ENCODE results near the gene DDX49.
"Not testable (repeated sequence)": the region's sequence is repeated elsewhere in the genome, so short reads cannot be mapped to it uniquely, and the experiment has no call there.

The DDX49 gene

DNA sequence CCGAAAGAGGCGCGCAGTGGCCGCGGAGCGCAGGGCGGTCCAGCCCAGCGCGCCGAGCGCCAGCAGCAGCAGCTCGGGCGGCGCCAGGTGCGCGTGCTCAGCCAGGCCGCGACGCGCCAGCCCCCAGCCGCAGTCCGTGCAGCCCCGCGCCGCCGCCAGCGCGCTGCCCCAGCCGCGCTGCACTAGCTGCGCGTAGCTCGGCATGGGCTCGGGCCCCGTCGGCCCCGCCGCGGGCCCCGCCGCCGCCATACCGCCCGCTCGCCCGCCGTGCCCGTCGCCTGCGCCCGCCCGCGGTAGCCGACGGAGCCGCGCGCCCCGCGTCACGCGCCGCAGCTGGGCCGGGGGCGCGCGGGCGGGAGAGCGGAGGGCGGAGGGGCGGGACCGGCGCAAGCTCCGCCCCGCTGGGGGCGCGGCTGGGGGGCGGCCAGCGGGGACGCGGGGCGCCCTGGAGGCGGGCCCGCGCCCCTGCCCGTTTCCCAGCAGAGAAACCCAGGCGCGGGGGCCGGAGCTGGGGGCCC, 23.6 kb upstream of the DDX49 start, which contains the start of gene CERS1:
Gene CERS1 (minus strand): TSS at position 335 of the 518 bp plus-strand sequence. CDS start 86 bp downstream, at position 249.
- DNase-seq (ENCODE audit: low read depth), result no peak

DNA sequence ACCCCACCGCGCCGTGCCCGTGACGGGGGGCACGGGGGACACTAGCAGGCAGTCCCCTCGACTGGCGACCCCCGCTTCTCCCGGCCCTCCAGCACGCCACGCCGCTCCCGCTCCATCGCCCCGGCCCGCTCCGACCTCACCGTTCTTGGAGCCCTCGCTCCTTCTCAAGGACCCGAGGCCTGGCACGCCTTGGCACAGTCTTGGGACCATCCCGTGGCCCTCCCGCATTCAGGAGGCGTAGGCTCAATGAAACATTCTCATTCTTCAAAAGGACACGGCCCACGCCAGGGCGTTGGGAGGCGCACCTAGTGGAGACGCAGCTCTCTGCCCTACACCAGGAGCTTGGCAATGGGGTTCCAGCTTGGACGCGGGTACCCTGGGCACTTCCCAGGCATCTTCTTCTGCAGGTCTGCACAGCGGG, 23.1 kb upstream of the DDX49 start:
- DNase-seq (ENCODE audit: low read depth), result no peak

DNA sequence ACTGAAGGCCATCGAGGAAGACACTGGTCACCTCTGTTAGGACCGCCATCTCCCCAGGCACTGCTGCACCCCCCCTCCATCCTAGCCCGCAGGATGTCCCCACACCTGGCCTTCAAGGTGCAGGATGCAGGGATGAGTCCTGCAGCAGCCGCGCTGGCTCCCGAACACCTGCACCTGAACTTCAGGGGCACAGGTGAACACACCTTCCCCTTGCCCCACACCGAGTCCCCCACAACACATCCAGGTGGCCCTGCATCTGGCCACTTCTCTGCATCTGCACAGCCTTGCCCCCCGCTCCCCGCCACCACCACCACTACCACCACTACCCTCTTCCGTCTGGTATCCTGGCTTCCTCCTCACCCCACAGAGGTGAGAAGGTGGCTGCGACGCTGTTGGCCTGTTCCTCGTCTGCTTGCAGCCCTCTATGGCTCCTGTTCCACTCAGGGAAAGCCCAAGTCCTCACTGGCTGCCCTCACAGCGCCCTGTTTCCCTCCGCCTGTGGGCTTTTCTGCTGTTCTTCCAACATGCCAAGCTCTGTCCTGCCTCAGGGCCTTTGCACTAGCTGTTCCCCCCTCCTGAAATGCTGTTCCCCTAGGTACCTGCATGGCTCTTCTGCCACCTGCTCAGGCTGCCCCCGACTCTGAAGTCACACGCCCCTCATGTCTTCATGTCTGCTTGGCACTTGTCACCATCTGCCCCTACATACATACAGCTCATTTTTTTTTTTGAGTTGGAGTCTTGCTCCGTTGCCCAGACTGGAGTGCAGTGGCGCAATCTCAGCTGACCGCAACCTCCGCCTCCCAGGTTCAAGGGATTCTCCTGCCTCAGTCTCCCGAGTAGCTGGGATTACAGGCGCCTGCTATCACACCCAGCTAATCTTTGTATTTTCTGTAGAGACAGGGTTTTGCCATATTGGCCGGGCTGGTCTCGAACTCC, 22.2 kb upstream of the DDX49 start:
- DNase-seq (ENCODE audit: low read depth), result no peak

DNA sequence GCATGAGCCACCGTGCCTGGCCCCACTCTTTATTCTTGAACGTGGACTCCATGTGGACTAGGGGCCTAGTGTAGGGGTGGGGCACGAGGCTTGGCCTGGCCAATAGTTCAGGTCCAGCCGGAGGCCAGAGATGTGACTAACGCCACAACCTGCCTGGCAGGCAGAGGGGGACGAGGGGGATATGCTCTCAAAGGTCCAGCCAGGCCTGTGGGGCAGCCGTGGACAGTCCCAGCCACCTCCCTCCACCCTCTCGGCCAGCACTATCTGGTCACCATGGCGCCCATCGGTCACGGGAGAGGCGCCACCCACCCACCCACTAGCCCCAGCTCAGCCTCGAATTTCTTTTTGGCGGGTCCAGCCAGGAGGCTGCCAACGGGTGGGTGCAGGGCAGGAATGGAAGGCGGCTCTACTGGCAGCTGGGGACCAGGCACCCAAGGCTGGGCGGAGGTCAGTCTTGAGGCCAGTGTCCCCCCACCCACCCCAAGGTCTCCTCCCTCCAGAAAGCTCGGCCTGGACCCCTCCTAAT, 21.4 kb upstream of the DDX49 start:
- no peak for DNase-seq (ENCODE audit: low read depth)

DNA sequence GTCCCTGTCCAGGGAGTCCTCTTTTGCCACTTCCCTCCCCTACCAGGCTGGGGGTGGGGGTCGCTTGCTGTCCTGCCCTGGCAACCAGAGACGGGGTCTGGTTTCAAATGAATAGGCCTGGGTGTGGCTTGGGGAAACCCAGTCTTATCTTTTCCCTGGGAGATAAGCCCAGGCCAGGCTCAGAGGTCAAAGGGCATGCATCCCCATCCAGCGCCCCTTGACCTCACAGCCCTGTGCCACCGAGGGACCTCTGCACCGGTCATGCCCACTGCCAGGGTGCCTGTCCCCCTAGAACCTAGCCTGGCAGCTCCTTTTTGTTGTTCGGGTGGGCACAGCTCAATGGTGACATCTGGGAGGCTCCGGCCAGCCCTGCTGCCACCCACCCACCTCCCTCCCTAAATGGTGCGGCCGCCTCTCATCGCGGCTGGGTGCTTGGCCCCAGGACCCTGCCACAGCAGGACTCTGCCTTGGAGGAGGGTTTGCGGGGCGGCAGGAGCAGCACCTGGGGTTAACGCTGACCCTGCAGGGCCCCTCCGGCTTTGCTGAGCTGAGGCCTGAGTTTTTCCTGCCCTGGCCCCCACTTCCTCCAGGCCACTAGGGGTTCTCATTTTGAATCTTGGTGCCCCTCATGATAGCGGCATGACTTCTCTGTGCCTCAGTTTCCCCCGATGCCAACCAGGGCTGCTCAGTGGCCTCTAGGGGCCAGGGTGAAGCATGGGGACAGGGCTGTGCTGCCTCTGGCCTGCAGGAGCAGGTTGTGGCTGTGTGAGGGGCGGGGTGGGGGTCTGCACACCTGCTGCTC, 20.7 kb upstream of the DDX49 start:
- DNase-seq (ENCODE audit: low read depth), result no peak

DNA sequence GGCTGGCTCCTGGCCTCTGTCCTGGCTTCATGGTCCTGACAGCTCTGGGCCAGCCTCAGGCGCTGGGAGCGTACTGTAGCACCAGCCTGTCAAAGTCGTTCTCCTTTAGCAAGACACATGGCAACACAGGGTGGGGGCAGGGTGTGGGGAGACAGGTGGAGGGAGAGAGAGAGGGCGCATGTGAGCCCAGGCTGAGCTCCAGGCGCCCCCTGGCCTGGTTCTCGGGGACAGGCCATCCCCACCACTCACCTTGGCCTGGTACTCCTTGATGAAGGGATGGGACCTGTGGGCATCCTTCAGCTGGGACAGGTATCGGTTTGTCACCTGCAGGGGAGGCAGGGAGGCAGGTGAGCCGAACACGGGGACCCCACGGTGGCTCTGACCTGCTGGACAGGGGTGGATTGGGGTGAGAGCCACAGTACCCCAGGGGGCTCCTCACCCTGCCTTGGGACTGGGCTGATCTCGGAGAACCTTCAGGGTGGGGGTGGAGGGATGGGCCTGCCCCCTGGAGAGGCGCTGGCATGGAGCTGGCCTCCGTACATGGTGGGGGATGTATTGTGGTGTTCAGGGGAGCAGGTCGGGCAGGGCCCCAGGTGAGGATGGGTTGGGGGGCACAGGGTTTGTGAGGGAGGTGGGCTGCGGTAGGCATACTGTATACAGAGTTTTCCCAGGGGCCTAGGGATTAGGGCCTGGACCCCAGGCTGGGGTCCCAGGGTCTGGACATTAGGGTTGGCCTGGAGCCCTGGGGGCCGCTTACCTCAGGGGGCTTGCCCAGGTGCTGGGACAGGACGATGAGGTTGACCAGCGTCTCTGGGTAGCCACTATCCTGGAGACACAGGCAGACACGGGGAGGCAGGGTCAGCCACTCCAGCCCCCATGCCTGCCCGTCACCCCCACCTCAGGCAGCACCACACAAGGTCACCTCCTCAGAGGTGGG, 19.6 kb upstream of the DDX49 start:
- DNase-seq (ENCODE audit: low read depth), result no peak

DNA sequence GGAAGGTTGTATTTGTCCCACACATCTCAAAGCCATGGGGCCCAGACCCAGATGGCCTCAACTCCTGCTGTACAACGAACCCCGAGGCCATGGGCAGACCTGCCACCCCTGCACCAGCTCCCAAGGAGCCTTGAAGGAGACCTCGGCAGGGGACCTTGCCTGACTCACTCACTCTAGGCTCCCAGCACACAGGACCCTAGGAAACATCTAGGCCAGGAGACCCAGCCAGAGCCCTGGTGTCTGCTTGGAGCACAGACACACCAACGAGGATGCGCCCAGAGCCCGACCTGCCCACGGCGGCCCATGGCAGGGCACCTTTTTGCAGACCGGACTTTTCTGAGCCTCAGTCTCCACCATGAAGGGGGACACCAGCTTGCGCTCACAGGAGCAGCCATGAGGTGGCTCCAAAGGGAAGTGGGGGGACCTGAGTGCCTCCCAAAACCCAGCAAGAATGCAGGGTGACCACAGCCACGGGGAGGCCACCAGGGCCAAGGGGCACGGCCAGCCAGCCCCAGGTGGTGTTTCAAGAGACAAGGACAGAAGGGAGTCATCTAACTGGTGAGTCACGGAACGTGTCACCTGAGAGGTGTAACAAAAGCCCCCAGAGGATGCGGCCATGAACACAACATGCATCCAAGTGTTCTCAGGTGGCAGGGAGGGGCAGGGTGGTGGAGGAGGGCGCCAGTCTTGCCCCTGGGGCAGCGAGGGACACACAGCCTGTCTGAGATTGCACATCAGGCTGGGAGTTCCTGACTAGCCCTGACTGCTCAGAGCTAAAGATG, 18.6 kb upstream of the DDX49 start:
- no peak for DNase-seq (ENCODE audit: low read depth)

DNA sequence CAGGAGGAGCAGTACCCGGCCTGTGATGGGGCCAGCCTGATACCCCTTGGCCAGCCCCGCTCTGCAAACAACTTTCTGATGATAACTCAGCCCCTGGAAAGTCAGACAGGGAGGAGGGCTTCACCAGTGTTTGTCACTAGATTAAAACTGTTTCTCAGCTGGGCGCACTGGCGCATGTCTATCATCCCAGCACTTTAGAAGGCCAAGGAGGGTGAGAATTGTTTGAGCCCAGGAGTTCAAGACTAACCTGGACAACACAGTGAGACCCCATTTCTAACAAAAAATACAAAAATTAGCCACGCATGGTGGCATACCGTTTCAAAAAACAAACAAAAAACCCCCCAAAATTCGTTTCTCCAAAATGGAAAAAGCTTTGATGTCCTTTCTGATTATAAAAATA, 18.0 kb upstream of the DDX49 start:
- no peak for DNase-seq (ENCODE audit: low read depth)

DNA sequence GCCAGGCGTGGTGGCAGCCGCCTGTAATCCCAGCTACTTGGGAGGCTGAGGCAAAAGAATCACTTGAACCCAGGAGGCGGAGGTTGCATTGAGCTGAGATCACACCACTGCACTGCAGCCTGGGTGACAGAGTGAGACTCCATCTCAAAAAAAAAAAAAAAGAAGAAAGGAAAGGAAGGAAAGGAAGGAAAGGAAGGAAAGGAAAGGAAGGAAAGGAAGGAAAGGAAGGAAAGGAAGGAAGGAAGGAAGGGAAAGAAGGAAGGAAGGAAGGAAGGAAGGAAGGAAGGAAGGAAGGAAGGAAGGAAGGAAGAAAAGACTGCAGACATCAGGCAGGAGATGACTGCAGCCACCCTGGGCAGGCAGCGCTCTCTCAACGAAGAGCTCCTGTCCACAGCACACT, 17.0 kb upstream of the DDX49 start:
- DNase-seq (ENCODE audit: low read depth), result not testable (repeated sequence)

DNA sequence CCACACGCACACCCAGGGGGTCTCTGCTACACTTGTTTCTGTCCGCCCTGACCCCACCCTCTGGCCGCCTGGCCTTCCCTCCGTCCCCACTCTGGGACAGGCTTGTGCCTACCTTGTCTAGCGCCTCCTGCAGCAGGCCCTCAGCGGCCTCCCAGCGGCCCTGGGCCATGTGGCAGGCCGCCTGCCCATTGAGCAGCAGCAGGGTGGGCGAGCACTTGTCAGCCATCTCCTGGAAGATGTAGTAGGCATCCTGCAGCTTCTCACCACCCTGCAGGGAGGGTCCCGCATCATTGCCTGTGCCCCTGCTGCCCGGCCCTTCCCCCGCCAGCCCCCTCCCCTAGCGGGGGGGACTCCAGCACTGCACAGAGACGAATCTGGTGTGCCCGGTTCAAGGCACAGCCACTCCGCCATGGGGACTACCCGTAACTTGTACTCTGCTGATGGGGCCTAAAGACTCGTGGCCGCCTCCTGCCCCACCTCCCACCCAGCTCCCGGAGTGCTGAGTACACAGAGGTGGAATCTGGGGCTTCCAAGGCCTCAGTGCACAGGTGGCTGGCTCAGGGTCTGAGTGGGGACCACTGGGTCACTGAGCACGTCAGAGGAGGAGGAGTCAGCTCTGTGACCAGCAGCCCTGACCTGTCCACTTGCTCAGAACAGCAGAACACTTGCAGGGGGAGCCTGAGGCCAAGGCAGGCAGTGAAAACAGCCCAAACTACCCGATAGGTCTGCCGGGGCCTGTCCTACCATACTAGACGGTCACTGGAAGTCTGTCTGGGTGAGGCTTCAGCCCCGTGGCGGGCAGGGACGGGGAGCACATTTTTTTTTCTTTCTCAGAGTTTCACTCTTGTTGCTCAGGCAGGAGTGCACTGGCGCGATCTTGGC, 16.1 kb upstream of the DDX49 start:
- DNase-seq (ENCODE audit: low read depth), result no peak

DNA sequence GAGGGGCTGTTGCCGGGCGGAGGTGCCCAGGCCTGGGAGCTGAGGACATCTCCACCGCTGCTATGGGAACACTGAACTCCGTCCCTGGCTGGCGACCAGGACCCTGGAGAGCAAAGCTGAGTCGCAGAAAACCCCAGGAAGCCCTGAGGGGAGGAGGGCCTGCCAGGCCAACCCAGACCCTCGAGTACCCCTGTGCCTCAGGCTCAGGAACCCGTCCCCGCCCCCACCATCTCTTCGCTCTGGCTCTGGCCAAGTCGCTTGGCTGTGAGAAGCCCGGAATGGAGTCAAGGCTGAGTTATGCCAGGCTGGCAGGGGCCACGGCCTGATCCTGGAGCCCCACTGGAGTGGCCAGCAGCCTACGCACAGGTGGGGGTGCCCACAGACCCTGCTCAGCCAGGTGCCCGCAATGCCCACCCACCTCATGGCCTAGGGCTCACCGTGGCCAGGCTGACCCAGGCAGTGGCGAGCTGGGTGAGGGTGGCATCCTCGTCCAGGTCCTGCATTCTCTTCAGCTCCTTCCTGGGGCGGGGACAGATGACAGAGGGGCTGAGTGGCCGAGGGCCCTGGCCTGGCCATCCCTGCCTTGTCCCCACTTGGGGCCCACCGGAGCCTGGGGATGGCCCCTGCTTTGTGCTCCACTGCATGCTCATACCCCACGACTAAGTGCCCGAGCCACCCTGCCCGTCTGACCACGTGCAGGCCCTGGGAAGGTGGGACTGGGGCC, 15.0 kb upstream of the DDX49 start:
- DNase-seq (ENCODE audit: low read depth), result no peak

DNA sequence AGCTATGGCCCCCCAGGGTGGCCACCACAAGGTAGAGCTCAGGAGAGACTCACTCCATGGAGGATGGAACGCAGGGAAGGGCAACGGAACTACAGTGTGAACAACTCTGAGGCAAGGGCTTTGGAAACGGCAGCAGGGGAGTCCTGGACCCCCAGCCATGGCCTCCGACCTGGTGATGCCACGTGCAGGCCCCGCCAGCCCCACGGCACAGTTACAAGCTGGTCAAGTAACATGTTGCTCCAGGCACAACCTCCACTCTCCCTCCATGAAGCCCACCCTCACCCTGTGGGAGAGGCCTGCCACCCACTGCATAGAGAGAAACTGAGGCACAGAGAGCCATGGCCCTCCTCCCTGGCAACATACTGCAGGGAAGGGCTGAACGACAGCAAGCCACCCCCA, 14.5 kb upstream of the DDX49 start:
- no peak for DNase-seq (ENCODE audit: low read depth)

DNA sequence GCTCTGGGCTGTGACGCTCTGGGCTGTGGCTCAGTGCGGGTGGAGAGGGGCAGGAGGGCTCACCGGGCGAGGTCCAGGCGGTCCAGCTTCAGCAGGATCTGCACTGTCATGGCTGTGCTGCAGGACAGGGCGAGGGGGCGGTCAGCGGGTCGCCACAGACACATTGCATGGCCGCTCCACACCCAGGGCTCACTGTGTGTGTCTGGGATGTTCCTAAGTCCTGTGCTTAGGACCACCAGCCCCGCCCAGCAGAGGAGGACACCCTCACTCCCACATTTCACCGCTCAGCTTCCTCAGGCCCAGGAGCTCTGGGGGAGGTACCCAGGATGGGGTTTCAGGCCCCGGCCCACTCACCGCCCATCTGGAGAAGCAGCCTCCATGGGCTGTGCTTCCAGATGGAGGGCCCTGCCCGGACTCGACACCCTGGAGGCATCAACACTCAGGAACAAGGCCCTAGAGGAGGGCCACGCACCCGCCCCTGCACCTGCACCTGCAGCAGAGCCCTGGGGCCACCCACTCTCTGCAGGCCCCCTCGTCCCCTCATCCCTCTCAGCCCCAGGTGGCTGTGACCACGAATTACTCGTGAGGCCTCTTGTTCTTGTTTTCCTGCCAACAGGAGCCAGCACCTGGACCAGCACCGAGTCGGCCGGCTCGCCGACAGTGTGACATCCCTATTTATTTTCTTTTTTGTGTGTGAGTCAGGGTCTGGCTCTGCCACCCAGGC, 13.8 kb upstream of the DDX49 start:
- no peak for DNase-seq (ENCODE audit: low read depth)

DNA sequence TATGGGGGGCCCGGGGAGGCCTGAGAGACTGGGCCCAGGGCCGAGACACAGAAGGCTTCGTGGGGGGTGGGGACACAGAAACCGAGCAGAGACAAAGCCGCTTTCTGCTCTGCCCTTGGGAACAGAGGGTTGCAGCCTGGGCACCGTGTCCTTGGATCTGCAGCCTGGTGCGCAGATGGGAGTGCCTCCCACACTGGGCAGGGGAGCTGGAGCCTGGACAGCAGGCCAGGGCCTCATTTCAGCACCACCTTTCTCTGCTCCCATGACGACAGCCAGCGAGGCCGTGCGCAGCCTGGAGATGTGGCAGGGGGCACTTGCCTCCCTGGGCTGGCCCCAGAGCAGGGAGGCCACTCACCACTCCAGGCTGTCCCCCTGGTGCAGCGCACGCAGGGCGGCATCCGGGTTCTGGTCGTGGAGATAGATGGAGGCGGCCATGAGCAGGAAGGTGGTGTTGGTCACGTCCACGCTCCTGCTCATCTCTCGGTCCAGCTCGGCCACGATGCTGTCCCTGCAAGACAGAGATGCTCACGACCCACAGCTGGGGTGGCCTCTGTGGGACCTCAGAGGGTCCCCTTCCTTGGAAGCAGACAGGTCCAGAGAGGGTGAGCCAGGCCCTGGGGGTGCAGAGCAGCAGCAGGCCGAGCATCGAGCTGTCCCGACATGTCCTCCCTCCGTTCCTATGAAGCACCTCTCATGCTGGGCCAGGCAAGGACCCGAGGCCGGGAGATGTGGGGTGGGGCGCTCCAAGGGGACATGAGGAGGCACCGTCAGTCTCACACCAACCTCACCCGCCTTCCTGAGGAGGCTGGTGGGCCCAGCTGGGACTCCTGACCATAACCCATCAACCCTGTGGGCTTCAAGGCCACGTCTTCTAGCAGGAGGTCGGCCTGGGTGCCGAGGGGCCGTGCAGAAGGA, 12.7 kb upstream of the DDX49 start:
- no peak for DNase-seq (ENCODE audit: low read depth)

DNA sequence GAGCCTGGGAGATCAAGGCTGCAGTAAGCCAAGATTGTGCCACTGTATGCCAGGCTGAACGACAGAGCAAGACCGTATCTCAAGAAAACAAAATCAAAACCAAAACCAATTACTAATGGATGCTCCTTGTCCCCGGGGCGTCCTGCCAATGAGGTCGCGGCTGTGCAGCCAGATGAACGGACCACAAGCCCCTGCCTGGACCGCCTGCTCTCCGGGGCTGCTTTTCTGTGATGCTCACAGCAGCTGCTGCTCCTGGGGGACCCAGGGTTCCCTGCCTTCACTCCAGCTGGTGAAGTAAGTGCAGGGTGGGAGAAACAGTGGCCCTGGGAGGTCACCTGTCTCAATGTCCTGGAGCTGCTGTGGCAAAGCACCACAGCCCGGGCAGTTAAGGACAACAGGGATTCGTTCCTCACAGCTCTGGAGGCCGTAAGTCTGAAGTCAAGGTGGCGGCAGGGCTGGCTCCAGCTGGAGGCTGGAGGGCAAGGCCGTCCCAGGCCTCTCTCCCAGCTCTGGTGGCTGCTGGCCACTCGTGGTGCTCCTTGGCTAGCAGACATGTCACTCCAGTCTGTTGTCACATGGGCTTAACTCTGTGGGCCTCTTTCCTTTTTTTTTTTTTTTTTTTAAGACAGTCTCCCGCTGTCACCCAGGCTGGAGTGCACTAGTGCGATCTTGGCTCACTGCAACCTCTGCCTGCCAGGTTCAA, 10.4 kb upstream of the DDX49 start:
- DNase-seq (ENCODE audit: low read depth), result no peak

DNA sequence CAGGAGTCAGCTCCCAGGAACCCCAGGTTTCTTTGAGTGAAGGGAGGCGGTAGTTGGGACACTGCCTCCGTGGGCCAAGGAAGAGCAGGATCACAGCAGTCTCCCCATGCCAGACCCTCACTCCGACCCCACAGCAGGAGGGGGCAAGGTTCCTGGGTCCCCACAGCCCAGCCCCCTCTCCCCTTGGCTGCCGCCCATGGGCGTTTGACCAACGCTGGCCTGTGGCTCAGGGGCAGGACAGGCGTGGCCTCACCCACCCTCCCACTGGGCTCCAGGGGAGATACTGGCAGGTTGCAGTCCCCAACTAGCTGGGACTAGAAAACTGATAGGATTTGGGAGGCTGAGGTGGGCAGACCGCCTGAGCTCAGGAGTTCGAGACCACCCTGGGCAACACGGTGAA, 9.5 kb upstream of the DDX49 start:
- no peak for DNase-seq (ENCODE audit: low read depth)
